Liver (tissue), 9 donors: ENCODE measurements around the gene LAMC1. TPM values are rescaled to one million over a fixed set of nuclear protein-coding genes. Genes with fewer than 3 reads are reported as not detected.

Experiments used
- DNase-seq: peaks from one replicate; pipeline ENCODE4 v3.0.0-alpha.2; 2017; ENCODE audit warnings: low spot score
- H3K27ac ChIP-seq, 2 donors: one replicate each; pipeline ENCODE4 v1.7.0; 2013; ENCODE audit warnings: inconsistent platforms in 2 of 2, low read length in 2 of 2, control low read depth in 1 of 2, low read depth in 1 of 2, mild to moderate bottlenecking in 1 of 2
- H3K27me3 ChIP-seq, 4 donors: one replicate each; pipeline versions ENCODE4 v1.6.1 to v1.7.0; 2013; ENCODE audit warnings: low read length in 3 of 4, inconsistent platforms in 1 of 4, mild to moderate bottlenecking in 1 of 4, moderate library complexity in 1 of 4; ENCODE audit not compliant: control insufficient read depth in 4 of 4, insufficient read depth in 4 of 4
- H3K36me3 ChIP-seq, 4 donors: one replicate each; pipeline versions ENCODE4 v1.6.1 to v1.7.0; 2013; ENCODE audit warnings: low read length in 3 of 4, mild to moderate bottlenecking in 3 of 4, low read depth in 1 of 4, moderate library complexity in 1 of 4; ENCODE audit not compliant: control insufficient read depth in 4 of 4, insufficient read depth in 3 of 4
- H3K4me1 ChIP-seq, 4 donors: one replicate each; pipeline versions ENCODE4 v1.6.1 to v1.7.0; 2013; ENCODE audit warnings: low read length in 3 of 4, mild to moderate bottlenecking in 3 of 4, moderate library complexity in 1 of 4; ENCODE audit not compliant: control insufficient read depth in 4 of 4, insufficient read depth in 4 of 4
- H3K4me3 ChIP-seq, 3 donors: one replicate each; pipeline versions ENCODE4 v1.6.1 to v1.7.0; 2013; ENCODE audit warnings: low read length in 3 of 3, control low read depth in 1 of 3, low read depth in 1 of 3, mild to moderate bottlenecking in 1 of 3
- H3K9ac ChIP-seq, 2 donors: one replicate each; pipeline ENCODE4 v1.7.0; 2013; ENCODE audit warnings: low read length in 2 of 2, mild to moderate bottlenecking in 2 of 2, moderate library complexity in 2 of 2, control low read depth in 1 of 2, low read depth in 1 of 2
- H3K9me3 ChIP-seq, 4 donors: one replicate each; pipeline versions ENCODE4 v1.6.1 to v1.7.0; 2013; ENCODE audit warnings: low read length in 3 of 4; ENCODE audit not compliant: control insufficient read depth in 4 of 4
- EGR1 ChIP-seq, 2 donors: IDR thresholded peaks; 2 replicates each; pipeline ENCODE4 v1.6.1; 2016 to 2018; ENCODE audit warnings: antibody characterized with exemption in 2 of 2, low read depth in 2 of 2
- FOXA1 ChIP-seq: IDR thresholded peaks from 2 replicates; pipeline ENCODE4 v1.6.1; 2016; ENCODE audit warnings: antibody characterized with exemption
- FOXA2 ChIP-seq: IDR thresholded peaks from 2 replicates; pipeline ENCODE4 v1.6.1; 2016; ENCODE audit warnings: antibody characterized with exemption
- GABPA ChIP-seq, 2 donors: IDR thresholded peaks in 1 of 2; conservative IDR thresholded peaks in 1 of 2; 2 replicates each; pipeline ENCODE4 v1.6.1; 2016; ENCODE audit warnings: antibody characterized with exemption in 2 of 2, mild to moderate bottlenecking in 1 of 2, moderate library complexity in 1 of 2
- HNF4A ChIP-seq, 2 donors: conservative IDR thresholded peaks; 2 replicates each; pipeline ENCODE4 v1.6.1; 2016; ENCODE audit warnings: antibody characterized with exemption in 2 of 2, mild to moderate bottlenecking in 2 of 2
- HNF4G ChIP-seq: IDR thresholded peaks from 2 replicates; pipeline ENCODE4 v1.6.1; 2016; ENCODE audit warnings: antibody characterized with exemption
- JUND ChIP-seq, 2 donors: IDR thresholded peaks; 2 replicates each; pipeline ENCODE4 v1.6.1; 2016; ENCODE audit warnings: antibody characterized with exemption in 2 of 2
- RAD21 ChIP-seq, 2 donors: IDR thresholded peaks; 2 replicates each; pipeline ENCODE4 v1.6.1; 2016; ENCODE audit warnings: antibody characterized with exemption in 2 of 2, mild to moderate bottlenecking in 2 of 2
- SP1 ChIP-seq: IDR thresholded peaks from 2 replicates; pipeline ENCODE4 v1.6.1; 2018; ENCODE audit warnings: antibody characterized with exemption, mild to moderate bottlenecking
- TAF1 ChIP-seq: conservative IDR thresholded peaks from 2 replicates; pipeline ENCODE4 v1.6.1; 2016; ENCODE audit warnings: antibody characterized with exemption, mild to moderate bottlenecking
- WGBS: extraction: QIAGEN DNeasy Blood & Tissue Kit; methylation state at CpG from one replicate; pipeline ENCODE4 v1.1.7; 2013; 5-methylcytosine and 5-hydroxymethylcytosine counted together
- polyA plus RNA-seq, 2 donors: library from polyadenylated mRNA; stranded (reverse) in 1 of 2; unstranded in 1 of 2; fragments of 200-250 nt in 1 of 2; fragments of >200 nt in 1 of 2; fragmentation: Nextera tagmentation in 1 of 2; extraction: Ambion mirVana in 1 of 2; gene quantifications; one replicate each; pipeline versions ENCODE4 v1.2.1 to v1.2.3, GENCODE V29; 2013 to 2015
- total RNA-seq, 2 donors: library from RNA; depleted of rRNA; stranded (reverse); fragments of >200 nt; gene quantifications; one replicate each; pipeline ENCODE4 v1.2.3, GENCODE V29; 2014
- TF ChIP-seq, protein P1 (sequence below): IDR thresholded peaks from 2 replicates; pipeline ENCODE4 v1.6.1; 2016; ENCODE audit warnings: antibody characterized with exemption
- TF ChIP-seq, protein P2 (sequence below): IDR thresholded peaks from 2 replicates; pipeline ENCODE4 v1.6.1; 2016; ENCODE audit warnings: antibody characterized with exemption
- TF ChIP-seq, protein P3 (sequence below): IDR thresholded peaks from 2 replicates; pipeline ENCODE4 v1.6.1; 2016; ENCODE audit warnings: antibody characterized with exemption, mild to moderate bottlenecking
- TF ChIP-seq, protein P4 (sequence below): IDR thresholded peaks from 2 replicates; pipeline ENCODE4 v1.6.1; 2016; ENCODE audit warnings: antibody characterized with exemption
- TF ChIP-seq, protein P5 (sequence below): fragments of 150-350 bp; IDR thresholded peaks from 2 replicates; pipeline ENCODE4 v1.5.1; 2017; ENCODE audit warnings: improper control_type of control experiment, low read depth, low read length; ENCODE audit not compliant: missing input control
- donor health status: healthy.
- donor health status: healthy.
- donor health status: healthy.
- donor health status: healthy.
- donor health status: healthy.

Gene LAMC1
- total and polyA plus RNA-seq, 4 donors, result 5.3 to 35.1 (median 19.7) TPM

DNA sequence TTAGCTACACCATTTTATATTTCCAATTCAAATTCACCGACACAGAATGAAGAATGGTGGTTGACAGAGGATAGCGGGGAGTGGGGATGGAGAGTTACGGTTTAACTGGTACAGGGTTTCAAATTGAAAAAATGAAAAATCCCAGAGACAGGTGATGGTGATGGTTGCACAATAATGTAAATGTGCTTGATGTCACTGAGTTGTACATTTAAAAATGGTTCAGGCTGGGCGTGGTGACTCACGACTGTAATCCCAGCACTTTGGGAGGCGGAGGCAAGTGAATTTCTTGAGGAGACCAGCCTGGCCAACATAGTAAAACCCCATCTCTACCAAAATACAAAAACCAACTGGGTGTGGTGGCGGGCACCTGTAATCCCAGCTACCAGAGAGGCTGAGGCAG lies 39.1 kb upstream of the LAMC1 start:
- Histone ChIP-seq H3K4me1 (no peaks in the 10 kb centered on the region), H3K9me3 (no peaks in the 10 kb centered on the region), H3K27me3 (no peaks in the 10 kb centered on the region), H3K27ac (no peak overlapping the region), H3K36me3 (no peaks in the 10 kb centered on the region), H3K4me3 (no peak overlapping the region), H3K9ac (no peak overlapping the region)
- DNase-seq, result no peak
- TF ChIP-seq HNF4A (conservative IDR thresholded peaks at IDR 0.05), result no peak
- no peak for TF ChIP-seq EGR1 (IDR thresholded peaks at IDR 0.05; ENCODE audit: low read depth in 2 of 2)
- TF ChIP-seq, protein P1, sequence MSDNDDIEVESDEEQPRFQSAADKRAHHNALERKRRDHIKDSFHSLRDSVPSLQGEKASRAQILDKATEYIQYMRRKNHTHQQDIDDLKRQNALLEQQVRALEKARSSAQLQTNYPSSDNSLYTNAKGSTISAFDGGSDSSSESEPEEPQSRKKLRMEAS, result no peak
- no peak for TF ChIP-seq TAF1
- TF ChIP-seq GABPA (IDR thresholded peaks at IDR 0.05 in 1 of 2, conservative IDR thresholded peaks at IDR 0.05 in 1 of 2), result no peak
- TF ChIP-seq, protein P2, sequence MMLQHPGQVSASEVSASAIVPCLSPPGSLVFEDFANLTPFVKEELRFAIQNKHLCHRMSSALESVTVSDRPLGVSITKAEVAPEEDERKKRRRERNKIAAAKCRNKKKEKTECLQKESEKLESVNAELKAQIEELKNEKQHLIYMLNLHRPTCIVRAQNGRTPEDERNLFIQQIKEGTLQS, result no peak
- TF ChIP-seq, protein P3, sequence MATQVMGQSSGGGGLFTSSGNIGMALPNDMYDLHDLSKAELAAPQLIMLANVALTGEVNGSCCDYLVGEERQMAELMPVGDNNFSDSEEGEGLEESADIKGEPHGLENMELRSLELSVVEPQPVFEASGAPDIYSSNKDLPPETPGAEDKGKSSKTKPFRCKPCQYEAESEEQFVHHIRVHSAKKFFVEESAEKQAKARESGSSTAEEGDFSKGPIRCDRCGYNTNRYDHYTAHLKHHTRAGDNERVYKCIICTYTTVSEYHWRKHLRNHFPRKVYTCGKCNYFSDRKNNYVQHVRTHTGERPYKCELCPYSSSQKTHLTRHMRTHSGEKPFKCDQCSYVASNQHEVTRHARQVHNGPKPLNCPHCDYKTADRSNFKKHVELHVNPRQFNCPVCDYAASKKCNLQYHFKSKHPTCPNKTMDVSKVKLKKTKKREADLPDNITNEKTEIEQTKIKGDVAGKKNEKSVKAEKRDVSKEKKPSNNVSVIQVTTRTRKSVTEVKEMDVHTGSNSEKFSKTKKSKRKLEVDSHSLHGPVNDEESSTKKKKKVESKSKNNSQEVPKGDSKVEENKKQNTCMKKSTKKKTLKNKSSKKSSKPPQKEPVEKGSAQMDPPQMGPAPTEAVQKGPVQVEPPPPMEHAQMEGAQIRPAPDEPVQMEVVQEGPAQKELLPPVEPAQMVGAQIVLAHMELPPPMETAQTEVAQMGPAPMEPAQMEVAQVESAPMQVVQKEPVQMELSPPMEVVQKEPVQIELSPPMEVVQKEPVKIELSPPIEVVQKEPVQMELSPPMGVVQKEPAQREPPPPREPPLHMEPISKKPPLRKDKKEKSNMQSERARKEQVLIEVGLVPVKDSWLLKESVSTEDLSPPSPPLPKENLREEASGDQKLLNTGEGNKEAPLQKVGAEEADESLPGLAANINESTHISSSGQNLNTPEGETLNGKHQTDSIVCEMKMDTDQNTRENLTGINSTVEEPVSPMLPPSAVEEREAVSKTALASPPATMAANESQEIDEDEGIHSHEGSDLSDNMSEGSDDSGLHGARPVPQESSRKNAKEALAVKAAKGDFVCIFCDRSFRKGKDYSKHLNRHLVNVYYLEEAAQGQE, result no peak
- TF ChIP-seq, protein P4, sequence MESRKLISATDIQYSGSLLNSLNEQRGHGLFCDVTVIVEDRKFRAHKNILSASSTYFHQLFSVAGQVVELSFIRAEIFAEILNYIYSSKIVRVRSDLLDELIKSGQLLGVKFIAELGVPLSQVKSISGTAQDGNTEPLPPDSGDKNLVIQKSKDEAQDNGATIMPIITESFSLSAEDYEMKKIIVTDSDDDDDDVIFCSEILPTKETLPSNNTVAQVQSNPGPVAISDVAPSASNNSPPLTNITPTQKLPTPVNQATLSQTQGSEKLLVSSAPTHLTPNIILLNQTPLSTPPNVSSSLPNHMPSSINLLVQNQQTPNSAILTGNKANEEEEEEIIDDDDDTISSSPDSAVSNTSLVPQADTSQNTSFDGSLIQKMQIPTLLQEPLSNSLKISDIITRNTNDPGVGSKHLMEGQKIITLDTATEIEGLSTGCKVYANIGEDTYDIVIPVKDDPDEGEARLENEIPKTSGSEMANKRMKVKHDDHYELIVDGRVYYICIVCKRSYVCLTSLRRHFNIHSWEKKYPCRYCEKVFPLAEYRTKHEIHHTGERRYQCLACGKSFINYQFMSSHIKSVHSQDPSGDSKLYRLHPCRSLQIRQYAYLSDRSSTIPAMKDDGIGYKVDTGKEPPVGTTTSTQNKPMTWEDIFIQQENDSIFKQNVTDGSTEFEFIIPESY, result no peak
- no peak for TF ChIP-seq RAD21 (IDR thresholded peaks at IDR 0.05)
- no peak for TF ChIP-seq FOXA1
- TF ChIP-seq FOXA2, result no peak
- TF ChIP-seq SP1, result no peak
- TF ChIP-seq HNF4G, result no peak
- no peak for TF ChIP-seq JUND (IDR thresholded peaks at IDR 0.05)
- TF ChIP-seq, protein P5, sequence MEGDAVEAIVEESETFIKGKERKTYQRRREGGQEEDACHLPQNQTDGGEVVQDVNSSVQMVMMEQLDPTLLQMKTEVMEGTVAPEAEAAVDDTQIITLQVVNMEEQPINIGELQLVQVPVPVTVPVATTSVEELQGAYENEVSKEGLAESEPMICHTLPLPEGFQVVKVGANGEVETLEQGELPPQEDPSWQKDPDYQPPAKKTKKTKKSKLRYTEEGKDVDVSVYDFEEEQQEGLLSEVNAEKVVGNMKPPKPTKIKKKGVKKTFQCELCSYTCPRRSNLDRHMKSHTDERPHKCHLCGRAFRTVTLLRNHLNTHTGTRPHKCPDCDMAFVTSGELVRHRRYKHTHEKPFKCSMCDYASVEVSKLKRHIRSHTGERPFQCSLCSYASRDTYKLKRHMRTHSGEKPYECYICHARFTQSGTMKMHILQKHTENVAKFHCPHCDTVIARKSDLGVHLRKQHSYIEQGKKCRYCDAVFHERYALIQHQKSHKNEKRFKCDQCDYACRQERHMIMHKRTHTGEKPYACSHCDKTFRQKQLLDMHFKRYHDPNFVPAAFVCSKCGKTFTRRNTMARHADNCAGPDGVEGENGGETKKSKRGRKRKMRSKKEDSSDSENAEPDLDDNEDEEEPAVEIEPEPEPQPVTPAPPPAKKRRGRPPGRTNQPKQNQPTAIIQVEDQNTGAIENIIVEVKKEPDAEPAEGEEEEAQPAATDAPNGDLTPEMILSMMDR, result no peak
- 93% methylated on average over 7 of the region's 7 CpGs for WGBS

DNA sequence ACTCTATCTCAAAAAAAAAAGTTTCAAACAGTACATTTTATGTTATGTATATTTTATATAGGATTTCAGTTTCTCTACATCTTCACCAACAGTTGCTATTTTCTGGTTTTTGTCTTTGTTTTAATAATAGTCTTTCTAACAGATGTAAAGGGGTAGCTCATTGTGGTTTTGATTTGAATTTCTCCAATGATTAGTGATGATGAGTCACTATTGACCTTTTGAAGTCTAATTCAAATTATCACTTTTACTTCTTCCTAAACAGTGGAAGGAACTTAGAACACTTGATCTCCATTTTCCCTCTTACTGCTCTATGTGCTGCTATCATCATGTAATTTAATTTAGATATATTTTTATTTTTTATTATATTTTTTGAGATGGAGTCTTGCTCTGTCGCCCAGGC lies 38.6 kb upstream of the LAMC1 start:
- H3K27me3 ChIP-seq, result no peaks in the 10 kb centered on the region
- TF ChIP-seq, protein P4, result no peak
- no peaks in the 10 kb centered on the region for H3K4me1 ChIP-seq
- H3K9ac ChIP-seq, result no peak overlapping the region
- no peak overlapping the region for H3K27ac ChIP-seq
- WGBS, result 89% methylated on average over 1 of the region's 1 CpG
- H3K36me3 ChIP-seq, result no peaks in the 10 kb centered on the region
- DNase-seq, result no peak
- H3K9me3 ChIP-seq, result no peaks in the 10 kb centered on the region
- H3K4me3 ChIP-seq, result no peak overlapping the region
